Stimulated activated CD8-positive, alpha-beta memory T cell treated with anti-CD3 and anti-CD28 coated beads, Interleukin-12 subunit alpha, Interleukin-12 subunit beta, amount 100 ng/mL, for 24 hours (primary cell): ENCODE data around the gene HCFC1.

Experiments
- DNase-seq: peaks from one replicate; pipeline ENCODE4 v3.0.0-alpha.2; 2020; ENCODE audit errors: extremely low read depth

Gene HCFC1

GRCh38 chrX:153957224-153957623 lies 14.4 kb downstream of the HCFC1 start:
- no peak for DNase-seq

GRCh38 chrX:153956044-153956907 lies 15.3 kb downstream of the HCFC1 start:
- no peak for DNase-seq

- DNase-seq: no peak
Measured at GRCh38 chrX:153955228-153955732, 16.3 kb downstream of the HCFC1 start.

- no peak for DNase-seq
Measured at GRCh38 chrX:153954558-153955227, 16.9 kb downstream of the HCFC1 start.

- DNase-seq: no peak
Measured at GRCh38 chrX:153953892-153954557, 17.6 kb downstream of the HCFC1 start.

- no peak for DNase-seq
Measured at GRCh38 chrX:153953342-153953830, 18.2 kb downstream of the HCFC1 start.

GRCh38 chrX:153952373-153953026 lies 19.1 kb downstream of the HCFC1 start:
- no peak for DNase-seq

- no peak for DNase-seq
Measured at GRCh38 chrX:153951683-153952372, 19.8 kb downstream of the HCFC1 start.

GRCh38 chrX:153950127-153950526 lies 21.5 kb downstream of the HCFC1 start:
- no peak for DNase-seq

- DNase-seq: no peak
Measured at GRCh38 chrX:153948847-153949805, 22.5 kb downstream of the HCFC1 start.

- DNase-seq: no peak
Measured at GRCh38 chrX:153948002-153948466, 23.6 kb downstream of the HCFC1 start.

GRCh38 chrX:153947009-153947769 lies 24.4 kb downstream of the HCFC1 start:
- DNase-seq: no peak

- no peak for DNase-seq
Measured at GRCh38 chrX:153945956-153946943, 25.4 kb downstream of the HCFC1 start.

- no peak for DNase-seq
Measured at GRCh38 chrX:153944800-153945150, 26.8 kb downstream of the HCFC1 start.

GRCh38 chrX:153944140-153944799 lies 27.3 kb downstream of the HCFC1 start, which contains the start of gene RENBP:
RENBP (minus strand) TSS chrX:153944643; CDS start chrX:153944610, 33 bp downstream.
- no peak for DNase-seq

GRCh38 chrX:153941336-153942252 lies 30.0 kb downstream of the HCFC1 start:
- no peak for DNase-seq
